Measurements from ENCODE around the gene SLC46A1. TPM values are rescaled to one million over a fixed set of nuclear protein-coding genes. Genes with fewer than 3 reads are reported as not detected.
A peak's percentile ranks its signal among the peaks of the same experiment; 100 is the strongest.

The SLC46A1 gene
- total RNA-seq, 1 donor from 2014 or later: 2.7 TPM

GRCh38 chr17:28365487-28365886, 40.5 kb downstream of the SLC46A1 start:
- DNase-seq (ENCODE audit: low spot score): no peak
- intact Hi-C loops (cut with DNase I): no loop called here

GRCh38 chr17:28364665-28365363, 41.2 kb downstream of the SLC46A1 start, which contains the start of gene SEBOX:
Gene SEBOX, minus strand, starts transcription at chr17:28365199. Its CDS starts 48 bp downstream, at chr17:28365151.
- intact Hi-C loops (cut with DNase I): no loop called here
- DNase-seq (ENCODE audit: low spot score): no peak

DNA sequence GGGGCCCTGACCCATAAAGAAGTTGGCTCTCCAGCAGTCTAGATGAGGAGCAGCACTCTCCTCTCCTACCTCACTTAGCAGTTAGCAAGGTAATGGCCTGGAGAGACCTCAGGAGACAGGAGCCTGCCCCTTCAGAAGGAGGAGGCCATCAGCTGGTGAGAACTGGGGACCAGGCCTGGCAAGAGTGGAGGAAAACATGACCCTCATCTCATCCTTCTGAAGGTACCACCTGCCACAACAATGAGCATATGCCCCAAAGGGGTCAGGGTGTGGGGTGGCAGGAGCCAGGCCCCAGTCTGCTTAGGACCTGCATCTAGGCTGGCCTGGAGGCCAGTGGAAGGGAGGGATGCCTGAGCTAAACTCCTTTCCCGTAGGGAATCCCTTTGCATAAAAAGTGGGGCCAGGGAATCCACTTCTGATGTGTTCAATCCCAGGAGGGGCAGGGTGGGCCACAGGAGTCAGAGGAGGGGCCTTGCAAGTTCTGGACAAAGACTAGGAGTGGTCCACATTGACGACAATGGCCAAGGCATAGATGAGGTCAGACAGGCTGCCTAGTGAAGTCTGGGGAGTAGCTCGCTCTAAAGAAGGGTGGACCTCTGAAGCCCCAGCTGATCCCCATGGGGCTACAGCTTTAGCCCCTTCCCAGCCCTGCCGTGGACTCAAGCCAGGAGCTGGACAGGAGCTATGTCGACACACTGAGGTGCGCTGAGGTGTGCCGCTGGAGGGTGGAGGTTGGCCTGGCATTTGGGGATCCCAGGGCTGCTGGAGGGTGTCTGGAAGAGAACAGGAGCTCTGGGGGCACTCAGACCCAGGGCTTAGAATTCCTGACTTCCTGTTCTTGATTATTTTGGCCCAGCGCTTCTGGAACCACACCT, 42.0 kb downstream of the SLC46A1 start:
- intact Hi-C loops (cut with DNase I): no loop called here
- no peak for DNase-seq (ENCODE audit: low spot score)

GRCh38 chr17:28363186-28363585, 42.8 kb downstream of the SLC46A1 start:
- intact Hi-C loops (cut with DNase I): no loop called here
- no peak for DNase-seq (ENCODE audit: low spot score)

DNA sequence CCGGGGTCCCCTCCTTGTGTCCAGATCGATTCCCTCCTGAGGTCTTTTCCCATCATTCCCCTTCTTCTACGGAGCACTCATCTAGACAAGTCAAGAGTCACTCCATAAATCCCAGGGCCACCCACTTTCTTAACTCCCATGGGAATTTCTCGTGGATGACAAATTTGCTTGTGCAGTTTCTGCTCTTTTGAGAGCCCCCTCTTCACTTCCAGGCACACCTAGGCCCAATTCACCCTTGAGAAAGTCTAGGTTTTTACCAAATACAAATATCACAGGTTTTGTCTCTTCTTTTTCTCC, 48.2 kb downstream of the SLC46A1 start:
- intact Hi-C loops (cut with DNase I): loop anchor here (1.0 kb wide), 1 partner anchor 23 kb away; the partner anchor contains the start of genes IFT20 and TNFAIP1
- no peak for DNase-seq (ENCODE audit: low spot score)

DNA sequence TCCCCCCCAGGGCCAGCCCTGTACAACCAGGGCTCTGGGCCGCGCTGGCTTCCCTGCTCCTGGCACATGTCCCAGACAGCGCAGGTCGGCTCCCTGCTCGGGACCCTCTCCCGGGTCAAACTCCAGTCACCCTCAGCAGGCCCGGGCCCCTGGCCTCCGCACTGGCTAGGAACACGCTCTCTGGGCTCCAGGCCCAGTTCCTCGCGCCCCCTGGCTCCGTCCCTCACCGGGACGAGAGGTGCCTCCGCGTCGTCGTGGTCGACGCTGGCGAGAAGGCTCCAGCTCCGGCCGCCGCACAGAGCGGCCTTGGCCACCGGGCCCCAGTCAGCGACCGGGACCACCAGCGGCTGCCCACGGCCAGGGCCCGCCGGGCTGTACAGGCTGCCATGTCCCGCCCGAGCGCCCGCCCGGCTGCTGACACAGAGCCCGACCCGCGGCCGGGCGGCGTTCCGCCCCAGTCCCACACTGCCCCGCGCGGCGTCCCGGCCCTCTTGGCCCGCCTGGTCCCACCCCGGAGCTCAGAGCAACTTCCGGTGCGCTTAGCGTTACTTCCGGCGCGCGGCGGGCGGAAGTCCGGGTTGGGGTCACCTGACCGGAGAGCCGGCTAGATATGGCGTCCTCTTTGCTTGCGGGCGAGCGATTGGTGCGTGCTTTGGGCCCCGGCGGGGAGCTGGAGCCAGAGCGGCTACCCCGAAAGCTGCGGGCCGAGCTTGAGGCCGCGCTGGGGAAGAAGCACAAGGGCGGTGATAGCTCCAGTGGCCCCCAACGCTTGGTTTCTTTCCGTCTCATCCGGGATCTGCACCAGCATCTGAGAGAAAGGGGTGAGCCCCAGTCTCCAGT, 48.7 kb downstream of the SLC46A1 start, which contains the start of gene POLDIP2:
POLDIP2 (minus strand) TSS at position 467 of the 840 bp plus-strand sequence; CDS start at position 388, 79 bp downstream.
- intact Hi-C loops (cut with DNase I): loop anchor here (1.0 kb wide), 1 partner anchor 22 kb away; the partner anchor contains the start of genes IFT20 and TNFAIP1
- DNase-seq (ENCODE audit: low spot score): peak; percentile 98

- intact Hi-C loops (cut with DNase I): no loop called here
- no peak for DNase-seq (ENCODE audit: low spot score)
These were observed 55.7 kb downstream of the SLC46A1 start for GRCh38 chr17:28350271-28350670.

GRCh38 chr17:28348979-28349378, 57.0 kb downstream of the SLC46A1 start:
- intact Hi-C loops (cut with DNase I): loop anchor here (10.0 kb wide), 1 partner anchor 544 kb away; the partner anchor contains the start of gene NOS2
- peak; percentile 62 for DNase-seq (ENCODE audit: low spot score)

- intact Hi-C loops (cut with DNase I): loop anchor here (10.0 kb wide), 1 partner anchor 543 kb away; the partner anchor contains the start of gene NOS2
- DNase-seq (ENCODE audit: low spot score): peak; percentile 72
These were observed 58.6 kb downstream of the SLC46A1 start for GRCh38 chr17:28347261-28347891.

GRCh38 chr17:28346746-28347246, 59.2 kb downstream of the SLC46A1 start:
- intact Hi-C loops (cut with DNase I): loop anchor here (10.0 kb wide), 1 partner anchor 542 kb away; the partner anchor contains the start of gene NOS2
- DNase-seq (ENCODE audit: low spot score): peak; percentile 73

GRCh38 chr17:28346199-28346580, 59.8 kb downstream of the SLC46A1 start:
- DNase-seq (ENCODE audit: low spot score): no peak
- intact Hi-C loops (cut with DNase I): loop anchor here (10.0 kb wide), 1 partner anchor 541 kb away; the partner anchor contains the start of gene NOS2

DNA sequence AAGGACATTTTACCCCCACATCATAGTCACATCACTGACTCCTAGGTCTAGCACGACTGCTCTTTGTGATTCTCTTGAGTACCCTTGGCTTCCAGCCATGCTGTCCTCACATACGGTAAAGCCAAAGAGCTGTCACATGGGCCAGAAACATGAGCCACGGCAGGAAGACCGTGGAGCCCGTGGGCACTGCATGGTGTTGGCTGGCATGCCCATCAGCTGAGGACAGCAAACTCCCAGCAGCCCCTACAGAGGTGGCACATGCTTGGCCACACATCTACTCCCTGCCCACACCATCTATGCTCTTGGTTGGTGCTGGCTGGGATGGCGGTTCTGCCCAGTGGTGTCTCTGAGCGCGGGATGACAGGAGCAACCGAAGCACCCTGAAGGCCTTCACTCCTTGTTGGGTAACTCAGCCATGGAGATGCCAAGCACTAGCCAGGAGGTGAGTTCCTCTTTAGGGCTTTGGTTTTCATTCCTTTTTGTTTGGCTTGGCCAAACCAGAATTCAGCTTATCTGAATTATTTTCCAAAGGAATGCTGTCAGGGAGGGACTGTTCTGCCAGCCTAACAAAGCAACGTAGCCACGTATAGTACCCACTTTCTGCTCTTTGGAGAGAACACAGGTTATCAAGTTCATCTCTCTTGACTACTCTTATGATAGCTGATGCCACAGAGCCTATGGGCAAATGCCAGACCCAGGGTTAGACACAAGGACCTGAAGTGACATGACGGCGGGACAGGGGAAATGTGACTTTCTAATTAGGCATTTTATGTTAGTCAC, 60.4 kb downstream of the SLC46A1 start:
- intact Hi-C loops (cut with DNase I): loop anchor here (10.0 kb wide), 1 partner anchor 541 kb away; the partner anchor contains the start of gene NOS2
- peak; percentile 76 for DNase-seq (ENCODE audit: low spot score)

Small RNAs within 50 kb of the gene (microRNA-seq; reads per million reads assigned to microRNA genes)
- not detected for gene MIR4723

Other genes starting within 250 kb of the SLC46A1 start
- 3.9 TPM for gene TMEM97, start 87.0 kb downstream of the SLC46A1 start, total RNA-seq
- gene IFT20, start 70.7 kb downstream of the SLC46A1 start, total RNA-seq: 17.3 TPM
- gene TNFAIP1, start 70.5 kb downstream of the SLC46A1 start, total RNA-seq: 58.5 TPM
- 127 TPM for gene POLDIP2, start 48.7 kb downstream of the SLC46A1 start, total RNA-seq
- not detected for gene SEBOX, start 41.0 kb downstream of the SLC46A1 start, total RNA-seq
- 48.2 TPM for gene VTN, start 35.9 kb downstream of the SLC46A1 start, total RNA-seq
- 10.4 TPM for gene SARM1, start 34.5 kb downstream of the SLC46A1 start, total RNA-seq
- not detected for gene SLC13A2, start 67.4 kb upstream of the SLC46A1 start, total RNA-seq
- not detected for gene FOXN1, start 100.1 kb upstream of the SLC46A1 start, total RNA-seq
- gene UNC119, start 146.4 kb upstream of the SLC46A1 start, total RNA-seq: 16.0 TPM
- gene PIGS, start 165.3 kb upstream of the SLC46A1 start, total RNA-seq: 51.5 TPM
- 326 TPM for gene ALDOC, start 170.7 kb upstream of the SLC46A1 start, total RNA-seq
- 0.78 TPM for gene SPAG5, start 192.8 kb upstream of the SLC46A1 start, total RNA-seq
- 6.8 TPM for gene RSKR, start 208.0 kb upstream of the SLC46A1 start, total RNA-seq
- 70.4 TPM for gene BLTP2, start 238.9 kb upstream of the SLC46A1 start, total RNA-seq